AG10803 (cell line): ENCODE measurements around the gene ALG14.
A peak's percentile ranks its signal among the peaks of the same experiment; 100 is the strongest.

Source experiments
- DNase-seq: peaks from one replicate; pipeline ENCODE4 v3.0.0; 2010; ENCODE audit warnings: low read depth
- H3K4me3 ChIP-seq: 2 replicates; pipeline ENCODE4 v1.5.1; 2011; ENCODE audit warnings: mild to moderate bottlenecking, low read length, control low read depth
- CTCF ChIP-seq: conservative IDR thresholded peaks from 2 replicates; pipeline ENCODE4 v1.5.1; 2011; ENCODE audit warnings: mild to moderate bottlenecking, low read length, control low read depth, inconsistent platforms

The ALG14 gene

GRCh38 chr1:94974241-94974640 lies 98.5 kb downstream of the ALG14 start:
- peak; percentile 87 for DNase-seq
- H3K4me3 ChIP-seq = no peak overlapping the region
- TF ChIP-seq CTCF = no peak

DNA sequence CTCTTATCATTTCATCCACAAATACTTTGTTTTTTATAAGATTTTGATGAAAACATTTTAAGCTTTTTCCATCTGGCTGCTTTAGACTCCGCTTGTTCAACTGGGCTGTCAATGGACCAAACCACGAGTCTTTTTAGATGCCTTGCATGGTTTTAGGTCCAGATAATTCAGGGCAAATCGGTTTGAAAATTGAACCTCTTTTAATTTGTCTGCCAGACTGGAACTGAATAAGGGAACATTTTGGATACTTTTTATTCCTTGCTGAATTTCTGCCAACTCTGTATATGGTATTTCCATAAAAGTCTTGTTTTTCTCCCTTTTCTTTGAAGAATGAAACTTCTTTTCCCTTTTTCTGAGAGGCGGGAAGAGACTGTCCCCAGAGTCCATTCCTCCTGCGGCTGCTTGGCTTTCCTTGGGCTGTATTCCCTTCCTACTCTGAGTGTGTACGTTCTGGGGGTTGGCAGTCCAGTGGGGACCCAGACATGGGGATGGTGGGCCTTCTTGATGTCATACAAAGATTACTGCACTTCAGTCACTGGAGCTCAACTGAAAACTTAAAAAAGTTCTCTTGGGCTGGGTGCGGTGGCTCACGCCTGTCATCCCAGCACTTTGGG lies 99.3 kb downstream of the ALG14 start:
- no peak overlapping the region for H3K4me3 ChIP-seq
- no peak for TF ChIP-seq CTCF
- DNase-seq = peak; percentile 73

- TF ChIP-seq CTCF = no peak
- DNase-seq = peak; percentile 71
- no peak overlapping the region for H3K4me3 ChIP-seq
Observed at GRCh38 chr1:94971491-94971924, 101.2 kb downstream of the ALG14 start.

DNA sequence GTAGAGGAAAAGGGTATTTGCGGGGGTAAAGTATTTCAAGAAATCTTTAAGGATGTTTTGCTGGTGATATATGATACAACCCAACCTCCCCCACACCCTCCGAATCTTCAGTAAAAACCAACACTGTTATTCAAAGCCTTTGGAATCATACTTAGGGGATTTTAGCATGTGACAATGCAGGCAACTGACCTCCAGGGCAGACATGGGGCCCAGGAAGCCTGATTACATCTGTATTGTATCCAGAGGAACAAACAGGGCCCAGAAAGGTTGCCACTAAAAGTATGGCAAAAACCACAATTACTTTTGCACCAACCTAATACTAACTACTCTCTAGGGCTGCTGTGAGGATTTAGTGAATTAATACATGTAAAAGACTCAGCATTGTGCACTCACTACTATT lies 102.0 kb downstream of the ALG14 start:
- TF ChIP-seq CTCF = no peak
- DNase-seq = no peak
- no peak overlapping the region for H3K4me3 ChIP-seq

GRCh38 chr1:94969137-94969536 lies 103.6 kb downstream of the ALG14 start:
- no peak for TF ChIP-seq CTCF
- H3K4me3 ChIP-seq = no peak overlapping the region
- no peak for DNase-seq

- no peak overlapping the region for H3K4me3 ChIP-seq
- no peak for DNase-seq
- TF ChIP-seq CTCF = no peak
Observed at GRCh38 chr1:94966033-94966432, 106.7 kb downstream of the ALG14 start.

GRCh38 chr1:94963864-94964263 lies 108.9 kb downstream of the ALG14 start:
- no peak for DNase-seq
- no peak for TF ChIP-seq CTCF
- no peak overlapping the region for H3K4me3 ChIP-seq
